Mesenchymal stem cell (in vitro differentiated cells and primary cell): Measurements from ENCODE around the gene PKP4.

Source experiments
- DNase-seq: peaks from one replicate; pipeline ENCODE4 v3.0.0-alpha.2; 2013
- H2AFZ ChIP-seq: one replicate; pipeline ENCODE4 v1.6.1; 2013; ENCODE audit warnings: low read depth, mild to moderate bottlenecking, control low read depth, inconsistent platforms, low read length, moderate library complexity
- H2AK5ac ChIP-seq: 2 replicates; pipeline ENCODE4 v1.6.1; 2013; ENCODE audit warnings: low read length, moderate library complexity, mild to moderate bottlenecking, inconsistent platforms; ENCODE audit not compliant: severe bottlenecking
- H2BK120ac ChIP-seq: one replicate; pipeline ENCODE4 v1.6.1; 2013; ENCODE audit warnings: low read depth, mild to moderate bottlenecking, inconsistent platforms, low read length, moderate library complexity
- H2BK12ac ChIP-seq, 2 experiments: one replicate each; pipeline ENCODE4 v1.6.1; 2013; ENCODE audit warnings: inconsistent platforms in 2 of 2, low read length in 2 of 2, mild to moderate bottlenecking in 2 of 2, moderate library complexity in 2 of 2, control low read depth in 1 of 2
- H2BK15ac ChIP-seq: one replicate; pipeline ENCODE4 v1.6.1; 2013; ENCODE audit warnings: mild to moderate bottlenecking, low read depth, inconsistent platforms; ENCODE audit not compliant: poor library complexity, severe bottlenecking
- H2BK5ac ChIP-seq: 2 replicates; pipeline ENCODE4 v1.6.1; 2013; ENCODE audit warnings: low read depth, mild to moderate bottlenecking, low read length, control low read depth, inconsistent platforms; ENCODE audit not compliant: poor library complexity, severe bottlenecking
- H3K14ac ChIP-seq, 2 experiments: one replicate each; pipeline ENCODE4 v1.6.1; 2013; ENCODE audit warnings: inconsistent platforms in 2 of 2, low read length in 2 of 2, control low read depth in 1 of 2, mild to moderate bottlenecking in 1 of 2, moderate library complexity in 1 of 2
- H3K18ac ChIP-seq, 2 experiments: one replicate each; pipeline ENCODE4 v1.6.1; 2013; ENCODE audit warnings: inconsistent platforms in 2 of 2, low read length in 2 of 2, control low read depth in 1 of 2, low read depth in 1 of 2, mild to moderate bottlenecking in 1 of 2
- H3K23ac ChIP-seq, 2 experiments: one replicate each; pipeline ENCODE4 v1.6.1; 2013; ENCODE audit warnings: inconsistent platforms in 2 of 2, low read length in 2 of 2, mild to moderate bottlenecking in 2 of 2, moderate library complexity in 2 of 2, control low read depth in 1 of 2
- H3K27ac ChIP-seq: 2 replicates; pipeline ENCODE4 v1.5.1; 2013; ENCODE audit warnings: mild to moderate bottlenecking, moderate library complexity, low read length, control low read depth, inconsistent platforms; ENCODE audit not compliant: poor library complexity, severe bottlenecking
- H3K27me3 ChIP-seq, 2 experiments: 2 replicates each; pipeline versions ENCODE4 v1.6.1 to v1.7.0; 2013; ENCODE audit warnings: low read length in 2 of 2, mild to moderate bottlenecking in 2 of 2, moderate library complexity in 2 of 2, control low read depth in 1 of 2, inconsistent platforms in 1 of 2; ENCODE audit not compliant: control insufficient read depth in 1 of 2, insufficient read depth in 1 of 2
- H3K36me3 ChIP-seq, 2 experiments: 2 replicates each; pipeline versions ENCODE4 v1.6.1 to v1.7.0; 2013; ENCODE audit warnings: low read length in 2 of 2, control low read depth in 1 of 2, inconsistent platforms in 1 of 2, low read depth in 1 of 2, mild to moderate bottlenecking in 1 of 2; ENCODE audit not compliant: insufficient read depth in 2 of 2, control insufficient read depth in 1 of 2
- H3K4ac ChIP-seq, 2 experiments: one replicate each; pipeline ENCODE4 v1.6.1; 2013; ENCODE audit warnings: inconsistent platforms in 2 of 2, low read length in 2 of 2, mild to moderate bottlenecking in 2 of 2, moderate library complexity in 2 of 2, control low read depth in 1 of 2, low read depth in 1 of 2
- H3K4me1 ChIP-seq: 2 replicates; pipeline ENCODE4 v1.6.1; 2013; ENCODE audit warnings: low read depth, low read length, control low read depth; ENCODE audit not compliant: control insufficient read depth, insufficient read depth
- H3K4me2 ChIP-seq: 2 replicates; pipeline ENCODE4 v1.6.1; 2013; ENCODE audit warnings: low read length, mild to moderate bottlenecking, inconsistent platforms; ENCODE audit not compliant: poor library complexity, severe bottlenecking
- H3K4me3 ChIP-seq, 2 experiments: 2 replicates each; pipeline versions ENCODE4 v1.5.1 to v1.7.0; 2013; ENCODE audit warnings: low read length in 2 of 2, mild to moderate bottlenecking in 2 of 2, control low read depth in 1 of 2, low read depth in 1 of 2; ENCODE audit not compliant: insufficient read depth in 1 of 2
- H3K79me1 ChIP-seq: replicated peaks from 2 replicates; pipeline ENCODE4 v1.6.1; 2013; ENCODE audit warnings: mild to moderate bottlenecking, control low read depth, low read length, inconsistent platforms; ENCODE audit not compliant: poor library complexity, severe bottlenecking
- H3K9ac ChIP-seq: 2 replicates; pipeline ENCODE4 v1.7.0; 2013; ENCODE audit warnings: mild to moderate bottlenecking, low read length, moderate library complexity
- H3K9me3 ChIP-seq: 2 replicates; pipeline ENCODE4 v1.7.0; 2013; ENCODE audit warnings: mild to moderate bottlenecking, low read length; ENCODE audit not compliant: control insufficient read depth
- H4K8ac ChIP-seq: one replicate; pipeline ENCODE4 v1.6.1; 2013; ENCODE audit warnings: inconsistent platforms, mild to moderate bottlenecking, low read length, moderate library complexity
- H4K91ac ChIP-seq: one replicate; pipeline ENCODE4 v1.6.1; 2013; ENCODE audit warnings: mild to moderate bottlenecking, low read length, inconsistent platforms
- WGBS: methylation state at CpG from one replicate; pipeline ENCODE4 v1.1.7; 2013; ENCODE audit warnings: mixed read lengths; 5-methylcytosine and 5-hydroxymethylcytosine counted together

Gene PKP4

DNA sequence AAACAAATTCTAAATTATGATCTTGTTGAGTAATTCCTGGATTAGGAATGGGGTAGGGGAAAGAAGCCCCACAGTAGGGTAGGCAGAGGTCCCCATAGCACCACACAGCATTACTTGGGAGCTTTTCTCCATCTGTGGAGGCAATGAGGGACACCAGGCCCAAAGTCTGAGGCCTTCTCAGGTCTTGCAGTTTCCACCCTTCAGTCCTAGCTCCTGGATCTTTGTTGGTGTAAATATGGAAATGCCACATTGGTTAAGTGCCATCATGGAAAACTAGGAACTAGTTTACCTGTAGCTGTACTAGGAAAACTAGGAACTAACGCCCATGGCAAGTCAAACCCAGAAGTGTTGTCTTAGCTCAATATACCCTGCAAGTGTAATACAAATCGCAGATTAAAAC lies 225.1 kb downstream of the PKP4 start:
- Histone ChIP-seq H3K36me3 (peaks cover 21 to 35% of the 10 kb centered on the region in 2 experiments), H2BK5ac (no peak overlapping the region), H3K9me3 (no peaks in the 10 kb centered on the region), H3K4me2 (no peak overlapping the region), H3K23ac (no peak overlapping the region), H2BK15ac (no peak overlapping the region), H4K8ac (no peak overlapping the region), H3K9ac (no peak overlapping the region), H2AK5ac (no peak overlapping the region), H3K27me3 (no peaks in the 10 kb centered on the region), H3K4ac (no peak overlapping the region), H3K27ac (no peak overlapping the region), H2AFZ (no peak overlapping the region), H2BK12ac (no peak overlapping the region), H4K91ac (no peak overlapping the region), H3K4me1 (no peaks in the 10 kb centered on the region), H3K79me1 (no peaks in the 10 kb centered on the region), H3K18ac (no peak overlapping the region), H3K14ac (no peak overlapping the region), H2BK120ac (no peak overlapping the region), H3K4me3 (no peak overlapping the region)
- no peak for DNase-seq
- WGBS: no CpG with 5 or more reads among the region's 2 CpGs

DNA sequence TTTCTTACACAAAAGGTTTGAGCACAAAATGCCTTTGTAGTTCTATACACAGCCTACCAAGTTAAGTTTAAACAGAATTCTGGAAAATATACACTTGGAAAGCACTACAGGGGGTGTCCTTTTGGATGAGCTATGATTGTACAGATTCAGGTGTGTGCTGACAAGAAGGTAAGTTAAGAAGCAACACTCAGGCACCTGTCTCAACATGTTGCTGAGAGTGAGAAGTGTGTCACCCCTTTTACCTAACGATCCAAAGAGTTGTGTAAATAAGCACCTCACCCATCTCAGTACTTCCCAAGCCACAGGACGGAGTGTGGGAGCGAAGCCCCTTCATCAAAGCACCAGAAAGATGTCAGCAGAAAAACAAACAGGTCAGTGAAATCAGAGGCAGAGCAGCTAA lies 228.9 kb downstream of the PKP4 start:
- no peak overlapping the region for H2AK5ac ChIP-seq
- no peak overlapping the region for H4K91ac ChIP-seq
- no peaks in the 10 kb centered on the region for H3K79me1 ChIP-seq
- H3K27me3 ChIP-seq: peaks cover 0 to 4% of the 10 kb centered on the region in 2 experiments
- H3K4me2 ChIP-seq: no peak overlapping the region
- peaks cover 5 to 6% of the 10 kb centered on the region in 2 experiments for H3K36me3 ChIP-seq
- no peaks in the 10 kb centered on the region for H3K9me3 ChIP-seq
- no peak for DNase-seq
- no peak overlapping the region for H2BK5ac ChIP-seq
- H3K9ac ChIP-seq: no peak overlapping the region
- WGBS: 93% methylated on average over 2 of the region's 3 CpGs
- H3K4ac ChIP-seq: no peak overlapping the region
- no peak overlapping the region for H3K14ac ChIP-seq
- no peak overlapping the region for H4K8ac ChIP-seq
- no peak overlapping the region for H2BK15ac ChIP-seq
- H3K4me3 ChIP-seq: no peak overlapping the region
- H3K18ac ChIP-seq: no peak overlapping the region
- H2BK12ac ChIP-seq: no peak overlapping the region
- no peaks in the 10 kb centered on the region for H3K4me1 ChIP-seq
- H2AFZ ChIP-seq: no peak overlapping the region
- H3K27ac ChIP-seq: no peak overlapping the region
- no peak overlapping the region for H2BK120ac ChIP-seq
- no peak overlapping the region for H3K23ac ChIP-seq

GRCh38 chr2:158686210-158686691 lies 229.5 kb downstream of the PKP4 start:
- no peak overlapping the region for H2BK12ac ChIP-seq
- no peaks in the 10 kb centered on the region for H3K9me3 ChIP-seq
- H3K27ac ChIP-seq: no peak overlapping the region
- no peak overlapping the region for H2AFZ ChIP-seq
- H3K14ac ChIP-seq: no peak overlapping the region
- H3K18ac ChIP-seq: no peak overlapping the region
- no peak overlapping the region for H2AK5ac ChIP-seq
- peaks cover 0 to 4% of the 10 kb centered on the region in 2 experiments for H3K27me3 ChIP-seq
- H3K23ac ChIP-seq: no peak overlapping the region
- H3K4me3 ChIP-seq: no peak overlapping the region
- no peak overlapping the region for H2BK120ac ChIP-seq
- H3K36me3 ChIP-seq: peaks cover 0 to 4% of the 10 kb centered on the region in 2 experiments
- no peak overlapping the region for H4K8ac ChIP-seq
- H2BK5ac ChIP-seq: no peak overlapping the region
- no peak overlapping the region for H3K4me2 ChIP-seq
- WGBS: 81% methylated on average over 10 of the region's 11 CpGs
- H4K91ac ChIP-seq: no peak overlapping the region
- DNase-seq: no peak
- no peaks in the 10 kb centered on the region for H3K4me1 ChIP-seq
- H2BK15ac ChIP-seq: no peak overlapping the region
- no peak overlapping the region for H3K4ac ChIP-seq
- no peak overlapping the region for H3K9ac ChIP-seq
- no peaks in the 10 kb centered on the region for H3K79me1 ChIP-seq

- H3K4ac ChIP-seq: no peak overlapping the region
- H3K14ac ChIP-seq: no peak overlapping the region
- no peak overlapping the region for H2BK12ac ChIP-seq
- H3K9me3 ChIP-seq: no peaks in the 10 kb centered on the region
- no peak overlapping the region for H2AK5ac ChIP-seq
- 86% methylated on average over 2 of the region's 3 CpGs for WGBS
- H3K36me3 ChIP-seq: peaks cover 0 to 2% of the 10 kb centered on the region in 2 experiments
- no peak overlapping the region for H2AFZ ChIP-seq
- peaks cover 0 to 8% of the 10 kb centered on the region in 2 experiments for H3K27me3 ChIP-seq
- no peak overlapping the region for H3K18ac ChIP-seq
- no peak overlapping the region for H3K4me2 ChIP-seq
- H2BK15ac ChIP-seq: no peak overlapping the region
- no peak overlapping the region for H3K9ac ChIP-seq
- H3K4me1 ChIP-seq: no peaks in the 10 kb centered on the region
- DNase-seq: no peak
- no peak overlapping the region for H4K8ac ChIP-seq
- H2BK120ac ChIP-seq: no peak overlapping the region
- H3K23ac ChIP-seq: no peak overlapping the region
- no peaks in the 10 kb centered on the region for H3K79me1 ChIP-seq
- H2BK5ac ChIP-seq: no peak overlapping the region
- no peak overlapping the region for H3K4me3 ChIP-seq
- H4K91ac ChIP-seq: no peak overlapping the region
- no peak overlapping the region for H3K27ac ChIP-seq
Observed at GRCh38 chr2:158687315-158687714, 230.6 kb downstream of the PKP4 start.
